ENCODE measurements around the gene GOT2. TPM values are rescaled to one million over a fixed set of nuclear protein-coding genes. Genes with fewer than 3 reads are reported as not detected.
"Not testable (repeated sequence)": the region's sequence is repeated elsewhere in the genome, so short reads cannot be mapped to it uniquely, and the experiment has no call there.

The GOT2 gene
- total RNA-seq, 2 donors from 2014 or later = 106 to 128 TPM

DNA sequence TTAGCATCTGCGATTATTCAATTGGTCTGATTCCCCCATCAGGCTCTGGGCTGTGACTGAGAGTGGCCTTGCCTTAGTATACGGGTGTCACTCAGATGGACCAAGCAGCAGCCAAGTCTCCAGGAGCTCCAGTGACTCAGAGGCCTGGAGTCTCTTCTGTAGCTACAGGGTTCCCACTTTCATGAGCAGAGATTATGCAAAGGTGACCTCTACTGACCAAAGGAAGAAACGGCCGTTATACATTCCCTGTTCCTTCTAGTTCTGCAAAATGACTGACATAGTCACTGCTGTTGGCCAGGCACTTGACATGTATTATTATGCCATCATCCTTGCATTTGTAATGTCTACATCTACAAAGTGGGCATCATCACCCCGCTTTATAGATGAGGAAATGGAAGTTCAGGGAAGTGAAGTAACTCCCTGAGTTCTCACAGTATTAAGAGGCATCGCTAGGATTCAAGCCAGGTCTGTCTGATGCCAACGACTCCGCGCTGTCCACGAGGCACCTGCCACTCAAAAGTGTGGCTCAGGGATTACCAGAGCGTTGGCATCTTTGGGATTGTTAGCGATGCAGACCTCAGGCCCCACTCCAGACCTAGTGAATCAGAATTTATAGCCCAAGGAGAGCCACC lies 72.8 kb downstream of the GOT2 start:
- Mint-ChIP-seq H3K27ac (peak overlapping the region; percentile 58), H3K4me3 (no peak overlapping the region), H3K27me3 (ENCODE audit: insufficient read depth) (no peaks in the 10 kb centered on the region), H3K4me1 (no peaks in the 10 kb centered on the region), H3K9me3 (no peaks in the 10 kb centered on the region), H3K36me3 (ENCODE audit: low read depth) (peaks cover 2% of the 10 kb centered on the region)
- Histone ChIP-seq H3K27ac (ENCODE audit: low read depth, low read length) (no peak overlapping the region), H3K9ac (ENCODE audit: extremely low read depth, low read length, poor library complexity, severe bottlenecking) (no peak overlapping the region), H3K4me1 (ENCODE audit: control insufficient read depth, insufficient read depth, low read length) (no peaks in the 10 kb centered on the region), H3K27me3 (ENCODE audit: control insufficient read depth, insufficient read depth, low read length, poor library complexity, severe bottlenecking) (no peaks in the 10 kb centered on the region), H3K36me3 (ENCODE audit: control insufficient read depth, insufficient read depth, low read length) (no peaks in the 10 kb centered on the region), H3K9me3 (ENCODE audit: control insufficient read depth, low read length) (no peaks in the 10 kb centered on the region), H3K4me3 (ENCODE audit: low read length) (no peak overlapping the region)
- TF ChIP-seq, protein P1, sequence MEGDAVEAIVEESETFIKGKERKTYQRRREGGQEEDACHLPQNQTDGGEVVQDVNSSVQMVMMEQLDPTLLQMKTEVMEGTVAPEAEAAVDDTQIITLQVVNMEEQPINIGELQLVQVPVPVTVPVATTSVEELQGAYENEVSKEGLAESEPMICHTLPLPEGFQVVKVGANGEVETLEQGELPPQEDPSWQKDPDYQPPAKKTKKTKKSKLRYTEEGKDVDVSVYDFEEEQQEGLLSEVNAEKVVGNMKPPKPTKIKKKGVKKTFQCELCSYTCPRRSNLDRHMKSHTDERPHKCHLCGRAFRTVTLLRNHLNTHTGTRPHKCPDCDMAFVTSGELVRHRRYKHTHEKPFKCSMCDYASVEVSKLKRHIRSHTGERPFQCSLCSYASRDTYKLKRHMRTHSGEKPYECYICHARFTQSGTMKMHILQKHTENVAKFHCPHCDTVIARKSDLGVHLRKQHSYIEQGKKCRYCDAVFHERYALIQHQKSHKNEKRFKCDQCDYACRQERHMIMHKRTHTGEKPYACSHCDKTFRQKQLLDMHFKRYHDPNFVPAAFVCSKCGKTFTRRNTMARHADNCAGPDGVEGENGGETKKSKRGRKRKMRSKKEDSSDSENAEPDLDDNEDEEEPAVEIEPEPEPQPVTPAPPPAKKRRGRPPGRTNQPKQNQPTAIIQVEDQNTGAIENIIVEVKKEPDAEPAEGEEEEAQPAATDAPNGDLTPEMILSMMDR (conservative IDR thresholded peaks at IDR 0.05) = peak; percentile 82
- peak; percentile 81 for DNase-seq
- 10 to 50% methylated on average over 7 to 12 of the region's 12 CpGs for WGBS, 2 experiments (ENCODE audit: insufficient coverage in 1 of 2, insufficient read length in 1 of 2)

- not testable (repeated sequence) for H3K4me1 Mint-ChIP-seq; H3K4me3 Mint-ChIP-seq; H3K27me3 ChIP-seq (ENCODE audit: control insufficient read depth, insufficient read depth, low read length, poor library complexity, severe bottlenecking); H3K36me3 ChIP-seq (ENCODE audit: control insufficient read depth, insufficient read depth, low read length); H3K27me3 Mint-ChIP-seq (ENCODE audit: insufficient read depth); H3K9ac ChIP-seq (ENCODE audit: extremely low read depth, low read length, poor library complexity, severe bottlenecking); H3K4me1 ChIP-seq (ENCODE audit: control insufficient read depth, insufficient read depth, low read length); H3K36me3 Mint-ChIP-seq (ENCODE audit: low read depth); DNase-seq; H3K9me3 ChIP-seq (ENCODE audit: control insufficient read depth, low read length); H3K9me3 Mint-ChIP-seq; H3K27ac Mint-ChIP-seq; H3K4me3 ChIP-seq (ENCODE audit: low read length); H3K27ac ChIP-seq (ENCODE audit: low read depth, low read length)
- 95 to 96% methylated on average over 4 to 11 of the region's 11 CpGs for WGBS, 2 experiments (ENCODE audit: insufficient coverage in 1 of 2, insufficient read length in 1 of 2)
These were observed 74.2 kb downstream of the GOT2 start for GRCh38 chr16:58659911-58660310.

DNA sequence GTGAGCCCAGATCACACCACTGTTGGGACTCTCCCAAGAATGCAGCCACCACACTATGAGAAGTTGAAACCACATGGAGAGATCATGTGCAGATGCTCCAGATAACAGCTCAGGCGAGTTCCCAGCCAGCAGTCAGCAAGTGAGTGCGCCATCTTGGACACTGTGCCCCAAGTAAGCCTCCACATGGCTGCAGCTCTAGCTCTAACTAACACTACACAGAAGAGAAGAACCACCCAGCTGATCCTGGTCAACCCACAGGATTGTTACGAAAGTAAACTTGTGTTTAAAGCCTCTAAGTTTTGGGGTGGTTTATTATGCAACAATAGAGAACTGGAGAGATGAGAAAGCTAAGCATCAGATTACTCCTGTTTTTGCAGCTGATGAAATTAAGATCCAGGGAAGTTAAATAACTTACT lies 75.3 kb downstream of the GOT2 start:
- H3K9me3 ChIP-seq (ENCODE audit: control insufficient read depth, low read length) = no peaks in the 10 kb centered on the region
- H3K27me3 ChIP-seq (ENCODE audit: control insufficient read depth, insufficient read depth, low read length, poor library complexity, severe bottlenecking) = no peaks in the 10 kb centered on the region
- Mint-ChIP-seq H3K4me3 (no peak overlapping the region), H3K36me3 (ENCODE audit: low read depth) (no peaks in the 10 kb centered on the region), H3K9me3 (no peaks in the 10 kb centered on the region), H3K27ac (no peak overlapping the region), H3K4me1 (no peaks in the 10 kb centered on the region), H3K27me3 (ENCODE audit: insufficient read depth) (peaks cover 3% of the 10 kb centered on the region)
- DNase-seq = no peak
- no peak overlapping the region for H3K27ac ChIP-seq (ENCODE audit: low read depth, low read length)
- no peak overlapping the region for H3K9ac ChIP-seq (ENCODE audit: extremely low read depth, low read length, poor library complexity, severe bottlenecking)
- H3K4me3 ChIP-seq (ENCODE audit: low read length) = no peak overlapping the region
- TF ChIP-seq, protein P1 (conservative IDR thresholded peaks at IDR 0.05) = no peak
- H3K36me3 ChIP-seq (ENCODE audit: control insufficient read depth, insufficient read depth, low read length) = no peaks in the 10 kb centered on the region
- no peaks in the 10 kb centered on the region for H3K4me1 ChIP-seq (ENCODE audit: control insufficient read depth, insufficient read depth, low read length)
- 92 to 100% methylated on average over 1 to 3 of the region's 3 CpGs for WGBS, 2 experiments (ENCODE audit: insufficient coverage in 1 of 2, insufficient read length in 1 of 2)

Other genes with a start within 250 kb of the GOT2 start
- 10 to 100 TPM; 81.9 to 95.9 TPM for gene NDRG4, start 234.2 kb downstream of the GOT2 start, total RNA-seq
- 10 to 100 TPM; 37.2 to 42.3 TPM for gene SETD6, start 218.8 kb downstream of the GOT2 start, total RNA-seq
- 100 to 1,000 TPM; 253 to 263 TPM for gene CNOT1, start 104.5 kb downstream of the GOT2 start, total RNA-seq
- 10 to 100 TPM; 42.5 to 53.8 TPM for gene SLC38A7, start 49.5 kb downstream of the GOT2 start, total RNA-seq